ENCODE measurements around the gene KBTBD4.

GRCh38 chr11:47541070-47541469 lies 37.7 kb downstream of the KBTBD4 start:
- TF ChIP-seq POLR2A (IDR thresholded peaks at IDR 0.05), result no peak
- TF ChIP-seq, protein P1, sequence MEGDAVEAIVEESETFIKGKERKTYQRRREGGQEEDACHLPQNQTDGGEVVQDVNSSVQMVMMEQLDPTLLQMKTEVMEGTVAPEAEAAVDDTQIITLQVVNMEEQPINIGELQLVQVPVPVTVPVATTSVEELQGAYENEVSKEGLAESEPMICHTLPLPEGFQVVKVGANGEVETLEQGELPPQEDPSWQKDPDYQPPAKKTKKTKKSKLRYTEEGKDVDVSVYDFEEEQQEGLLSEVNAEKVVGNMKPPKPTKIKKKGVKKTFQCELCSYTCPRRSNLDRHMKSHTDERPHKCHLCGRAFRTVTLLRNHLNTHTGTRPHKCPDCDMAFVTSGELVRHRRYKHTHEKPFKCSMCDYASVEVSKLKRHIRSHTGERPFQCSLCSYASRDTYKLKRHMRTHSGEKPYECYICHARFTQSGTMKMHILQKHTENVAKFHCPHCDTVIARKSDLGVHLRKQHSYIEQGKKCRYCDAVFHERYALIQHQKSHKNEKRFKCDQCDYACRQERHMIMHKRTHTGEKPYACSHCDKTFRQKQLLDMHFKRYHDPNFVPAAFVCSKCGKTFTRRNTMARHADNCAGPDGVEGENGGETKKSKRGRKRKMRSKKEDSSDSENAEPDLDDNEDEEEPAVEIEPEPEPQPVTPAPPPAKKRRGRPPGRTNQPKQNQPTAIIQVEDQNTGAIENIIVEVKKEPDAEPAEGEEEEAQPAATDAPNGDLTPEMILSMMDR (IDR thresholded peaks at IDR 0.05), result no peak
